NOMO-1 treated with dmso at 0.1 percent for 144 hours (cell line): ENCODE results near the gene KCNJ2.

Source experiments
- DNase-seq: peaks from one replicate; lab custom pipeline; 2025; ENCODE audit not compliant: unreplicated experiment; lab: John Stamatoyannopoulos, UW

The KCNJ2 gene

DNA sequence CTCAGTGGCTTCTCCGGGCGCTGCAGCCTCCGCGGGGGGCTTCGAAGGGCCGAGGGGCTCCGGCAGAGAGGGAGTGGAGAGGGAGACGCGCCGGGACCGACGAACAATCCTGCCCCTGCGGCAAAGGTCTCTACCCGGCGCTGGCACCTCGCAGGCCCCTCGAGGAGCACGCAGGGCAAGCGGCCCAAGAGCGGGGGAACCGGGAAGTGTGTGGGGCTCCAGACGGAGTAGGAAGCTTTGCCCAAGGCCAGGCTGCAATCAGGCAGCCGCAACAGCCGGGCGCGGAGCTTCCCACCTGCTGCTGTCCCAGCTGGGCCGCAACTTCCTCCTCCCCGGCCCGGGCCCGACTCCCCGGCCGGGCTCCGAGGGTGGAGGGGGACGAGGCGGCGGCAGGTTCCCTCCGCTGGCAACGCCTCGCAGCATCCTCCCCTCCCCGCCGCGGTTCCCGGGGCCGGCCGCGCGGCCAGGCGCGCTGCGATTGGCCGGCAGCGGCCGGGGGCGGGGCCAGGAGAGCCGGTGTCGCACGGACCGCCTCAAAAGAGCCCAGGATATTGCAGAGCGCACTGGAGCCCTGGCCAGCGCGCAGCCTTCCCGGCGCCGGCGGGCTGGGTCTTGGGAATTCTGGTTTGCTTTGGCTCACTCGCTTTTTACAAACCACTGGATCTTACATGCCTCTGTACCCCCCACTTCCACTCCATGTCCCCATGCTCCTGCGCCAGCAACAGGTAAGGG is at the start of gene KCNJ2:
KCNJ2 (plus strand) TSS at position 556 of the 732 bp plus-strand sequence. CDS start 5,508 bp downstream, outside the sequence.
- DNase-seq: peak; percentile 93

- DNase-seq: no peak
Observed at GRCh38 chr17:70119545-70119944, 49.8 kb upstream of the KCNJ2 start.

- no peak for DNase-seq
Observed at GRCh38 chr17:70119983-70120382, 49.3 kb upstream of the KCNJ2 start.

DNA sequence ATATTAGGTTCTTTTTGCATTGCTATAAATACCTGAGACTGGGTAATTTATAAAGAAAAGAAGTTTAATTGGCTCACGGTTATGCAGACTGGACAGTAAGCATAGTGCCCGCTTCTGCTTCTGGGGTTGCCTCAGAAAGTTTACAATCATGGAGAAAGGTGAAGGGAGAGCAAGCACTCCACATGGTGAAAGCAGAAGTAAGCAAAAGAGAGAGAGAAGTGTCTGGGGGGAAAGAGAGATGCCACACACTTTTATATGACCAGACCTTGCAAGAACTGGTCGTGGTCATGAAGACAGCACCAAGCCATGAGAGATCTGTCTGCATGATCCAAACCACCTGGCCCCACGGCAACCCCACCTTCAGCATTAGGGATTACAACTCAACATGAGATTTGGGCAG is 48.9 kb upstream of the KCNJ2 start:
- DNase-seq: peak; percentile 82

- no peak for DNase-seq
Observed at GRCh38 chr17:70121126-70121525, 48.2 kb upstream of the KCNJ2 start.

GRCh38 chr17:70123193-70123592 is 46.1 kb upstream of the KCNJ2 start:
- peak; percentile 45 for DNase-seq

GRCh38 chr17:70124723-70125122 is 44.6 kb upstream of the KCNJ2 start:
- DNase-seq: no peak

DNA sequence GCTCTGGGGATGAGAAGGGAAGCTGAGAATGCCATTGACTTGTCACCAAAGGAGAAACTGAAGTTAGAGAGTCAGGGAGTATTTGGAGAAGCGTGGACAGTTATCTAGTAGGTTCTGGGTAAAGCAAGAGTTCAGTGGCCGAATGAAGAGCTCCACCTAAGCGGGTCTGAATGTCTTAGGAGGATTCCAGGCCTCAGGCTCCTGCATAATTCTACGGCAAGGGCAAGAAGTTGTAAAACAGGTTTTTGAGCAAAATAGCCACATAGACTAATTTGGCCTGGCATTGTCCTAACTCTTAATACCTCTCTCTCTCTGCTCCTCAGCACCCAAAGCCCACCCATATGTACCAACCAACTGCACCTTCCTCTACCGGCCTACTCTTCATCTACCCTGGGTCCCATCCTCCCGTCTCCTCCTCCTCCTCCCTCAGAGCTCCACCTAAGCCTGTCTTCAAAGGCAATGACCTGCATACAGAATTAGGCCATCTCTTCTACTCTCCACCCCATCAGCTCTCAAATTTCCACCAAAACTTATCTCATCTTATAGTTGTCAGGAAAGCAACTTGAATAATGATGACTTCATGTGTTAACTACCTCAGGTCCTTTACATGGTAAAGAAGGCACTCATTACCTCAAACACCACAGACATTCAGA is 42.0 kb upstream of the KCNJ2 start:
- no peak for DNase-seq

GRCh38 chr17:70128727-70129238 is 40.5 kb upstream of the KCNJ2 start:
- DNase-seq: no peak

DNA sequence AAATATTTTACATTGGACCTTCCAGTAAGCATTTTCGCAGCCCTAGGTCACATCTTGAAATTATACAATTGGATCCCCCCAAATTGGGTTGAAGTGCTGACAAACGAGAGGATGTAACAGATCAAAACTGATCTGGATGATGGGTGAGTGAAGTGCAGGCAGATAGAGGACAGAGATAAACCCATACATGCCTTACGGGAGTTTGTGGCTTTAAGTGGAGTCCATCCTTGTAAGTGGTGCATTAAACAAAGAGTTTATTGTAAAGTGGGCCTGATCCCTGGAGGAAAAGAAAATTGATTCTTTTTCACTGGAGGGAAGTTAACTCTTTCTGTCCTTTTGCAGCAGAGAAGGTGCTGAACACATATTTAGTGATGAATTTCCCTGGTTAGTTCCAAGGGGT is 39.0 kb upstream of the KCNJ2 start:
- DNase-seq: no peak

DNA sequence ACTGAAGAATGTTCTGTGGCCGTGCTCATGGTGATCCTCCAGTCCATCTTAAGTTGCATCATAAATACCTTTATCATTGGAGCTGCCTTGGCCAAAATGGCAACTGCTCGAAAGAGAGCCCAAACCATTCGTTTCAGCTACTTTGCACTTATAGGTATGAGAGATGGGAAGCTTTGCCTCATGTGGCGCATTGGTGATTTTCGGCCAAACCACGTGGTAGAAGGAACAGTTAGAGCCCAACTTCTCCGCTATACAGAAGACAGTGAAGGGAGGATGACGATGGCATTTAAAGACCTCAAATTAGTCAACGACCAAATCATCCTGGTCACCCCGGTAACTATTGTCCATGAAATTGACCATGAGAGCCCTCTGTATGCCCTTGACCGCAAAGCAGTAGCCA is 36.8 kb upstream of the KCNJ2 start:
- DNase-seq: no peak

GRCh38 chr17:70134042-70134441 is 35.3 kb upstream of the KCNJ2 start:
- no peak for DNase-seq

DNA sequence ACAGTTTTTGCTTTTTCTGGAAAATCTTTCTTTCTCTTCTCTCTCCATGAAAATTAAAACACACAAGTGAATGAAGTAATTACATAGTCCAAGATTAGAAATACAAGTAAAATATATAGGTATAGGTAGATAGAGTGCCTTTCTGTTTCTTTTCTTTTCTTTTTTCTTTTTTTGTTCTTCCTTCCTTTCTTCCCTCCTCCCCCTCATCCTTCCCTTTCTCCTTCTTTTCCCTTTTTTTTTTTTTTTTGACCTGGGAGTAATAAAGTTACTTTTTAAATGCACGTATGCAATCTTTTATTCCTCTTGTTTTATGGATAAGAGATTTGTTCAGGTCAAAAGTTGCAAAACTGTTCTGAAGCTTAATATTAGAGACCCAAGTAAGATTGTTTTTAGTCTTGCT is 34.6 kb upstream of the KCNJ2 start:
- no peak for DNase-seq

GRCh38 chr17:70136131-70136530 is 33.2 kb upstream of the KCNJ2 start:
- no peak for DNase-seq

DNA sequence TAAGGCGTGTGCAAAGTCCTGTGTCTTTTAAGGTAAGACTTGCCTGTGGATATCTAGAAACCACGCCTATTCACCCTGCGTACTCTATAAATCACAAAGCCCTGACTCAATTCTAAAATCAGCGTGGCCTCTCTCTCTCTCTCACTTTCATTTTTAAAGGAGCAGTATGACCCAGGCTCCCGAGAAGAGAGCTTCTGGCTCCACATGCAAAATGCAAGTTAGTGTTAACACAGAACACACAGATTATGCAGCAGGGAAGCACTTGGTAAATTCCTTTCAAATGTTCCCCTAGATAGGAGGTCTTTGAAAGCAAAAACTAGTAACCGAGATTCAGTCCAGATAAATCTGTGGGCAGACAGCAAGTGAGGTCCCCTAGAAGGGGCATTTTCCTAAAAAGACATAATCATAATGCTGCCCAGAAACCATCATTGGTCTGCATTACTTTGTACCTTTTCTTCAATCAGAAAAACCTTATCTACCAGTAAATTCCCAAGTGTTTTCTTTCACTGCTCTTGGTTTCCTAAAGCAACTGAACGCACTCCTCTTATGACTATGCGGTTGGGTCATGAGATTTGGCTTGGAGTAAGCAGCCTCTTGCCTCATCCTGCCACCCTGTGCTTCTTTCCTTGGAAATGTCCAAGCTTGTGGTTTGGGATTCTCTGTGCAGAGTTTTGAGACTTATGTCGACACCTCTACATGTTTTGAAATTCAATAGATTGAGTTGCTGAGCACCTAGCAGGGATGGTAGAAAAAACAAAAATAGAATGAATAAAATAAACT is 31.7 kb upstream of the KCNJ2 start:
- peak; percentile 38 for DNase-seq

DNA sequence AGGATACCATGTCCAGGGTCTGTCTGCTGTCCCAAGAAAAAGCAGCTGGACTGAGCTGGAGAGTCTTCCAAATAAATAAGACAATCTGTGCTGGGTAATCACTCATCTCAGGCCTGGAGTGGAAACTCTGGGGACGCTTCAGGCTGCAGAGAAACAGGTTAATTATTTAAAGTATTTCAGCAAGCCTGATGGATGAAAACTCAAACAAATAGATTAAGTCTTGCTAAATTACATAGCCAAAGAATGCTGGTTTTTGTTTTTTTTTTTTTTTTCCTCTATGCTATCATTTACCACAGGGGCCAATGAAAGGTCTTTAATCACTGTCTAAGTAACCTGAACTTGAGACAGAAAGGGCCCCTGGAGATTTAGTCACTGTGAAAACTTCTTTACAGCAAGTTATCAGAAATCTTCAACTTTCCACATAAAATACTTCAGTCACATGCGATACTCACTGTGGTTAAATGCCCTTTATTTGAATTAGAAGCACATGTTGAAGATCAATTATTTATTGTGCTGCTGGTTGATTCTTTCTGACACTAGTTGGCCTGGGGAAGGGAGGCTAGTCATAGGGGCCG is 31.0 kb upstream of the KCNJ2 start:
- no peak for DNase-seq

GRCh38 chr17:70139449-70139993 is 29.8 kb upstream of the KCNJ2 start:
- DNase-seq: no peak

- no peak for DNase-seq
Observed at GRCh38 chr17:70144260-70144846, 25.0 kb upstream of the KCNJ2 start.

- no peak for DNase-seq
Observed at GRCh38 chr17:70153210-70153609, 16.1 kb upstream of the KCNJ2 start.

- DNase-seq: no peak
Observed at GRCh38 chr17:70157151-70157550, 12.2 kb upstream of the KCNJ2 start.

- DNase-seq: no peak
Observed at GRCh38 chr17:70158180-70158579, 11.2 kb upstream of the KCNJ2 start.
